HL-60 (cell line): ENCODE results near the gene MGAT4A.

Experiments
- DNase-seq, 2 experiments: peaks; one replicate each; pipeline ENCODE4 v3.0.0-alpha.2; 2010 to 2020; ENCODE audit warnings: low read depth in 1 of 2, low spot score in 1 of 2
- H3K27ac ChIP-seq: fragments of 250-450 bp; sonication (Bioruptor Pico); replicated peaks from 2 replicates; pipeline ENCODE4 v1.5.1; 2020; ENCODE audit warnings: mild to moderate bottlenecking, moderate library complexity
- H3K27me3 ChIP-seq: fragments of 250-450 bp; sonication (Bioruptor Pico); 2 replicates; pipeline ENCODE4 v1.5.1; 2021; ENCODE audit warnings: mild to moderate bottlenecking, moderate library complexity; ENCODE audit not compliant: insufficient read depth, poor library complexity, severe bottlenecking
- H3K4me3 ChIP-seq: replicated peaks from 2 replicates; pipeline ENCODE4 v1.5.1; 2011; ENCODE audit warnings: mild to moderate bottlenecking, control low read depth, low read length; ENCODE audit not compliant: insufficient read depth
- CTCF ChIP-seq: IDR thresholded peaks from one replicate; pipeline ENCODE4 v1.5.1; 2011; ENCODE audit warnings: low read length, control low read depth, inconsistent platforms; ENCODE audit not compliant: insufficient read depth
- GABPA ChIP-seq: IDR thresholded peaks from 2 replicates; pipeline ENCODE4 v1.6.1; 2012; ENCODE audit warnings: low read depth
- POLR2AphosphoS5 ChIP-seq: IDR thresholded peaks from 2 replicates; pipeline ENCODE4 v1.6.1; 2012; ENCODE audit warnings: low read depth
- REST ChIP-seq: IDR thresholded peaks from 2 replicates; pipeline ENCODE4 v1.6.1; 2012; ENCODE audit warnings: low read depth; ENCODE audit not compliant: insufficient replicate concordance
- SPI1 ChIP-seq: IDR thresholded peaks from 2 replicates; pipeline ENCODE4 v1.6.1; 2012; ENCODE audit warnings: low read depth, mild to moderate bottlenecking, borderline replicate concordance

Gene MGAT4A

GRCh38 chr2:98744595-98744994 is 13.7 kb upstream of the MGAT4A start:
- TF ChIP-seq POLR2AphosphoS5 (no peak), GABPA (no peak)
- no peak for DNase-seq
- Histone ChIP-seq H3K4me3 (no peak overlapping the region), H3K27ac (no peak overlapping the region), H3K27me3 (no peaks in the 10 kb centered on the region)

- no peak for TF ChIP-seq REST
- TF ChIP-seq CTCF: no peak
- TF ChIP-seq GABPA: no peak
- TF ChIP-seq SPI1: no peak
- TF ChIP-seq POLR2AphosphoS5: no peak
- H3K4me3 ChIP-seq: no peak overlapping the region
- H3K27me3 ChIP-seq: no peaks in the 10 kb centered on the region
- DNase-seq: no peak
- H3K27ac ChIP-seq: no peak overlapping the region
Measured at GRCh38 chr2:98743835-98744234, 12.9 kb upstream of the MGAT4A start.

GRCh38 chr2:98739020-98739419 is 8.1 kb upstream of the MGAT4A start:
- no peak overlapping the region for H3K4me3 ChIP-seq
- no peak overlapping the region for H3K27ac ChIP-seq
- no peaks in the 10 kb centered on the region for H3K27me3 ChIP-seq
- DNase-seq: no peak
- TF ChIP-seq POLR2AphosphoS5 (no peak), GABPA (no peak), SPI1 (no peak), REST (no peak), CTCF (no peak)

- no peak for DNase-seq
- Histone ChIP-seq H3K27me3 (no peaks in the 10 kb centered on the region), H3K4me3 (no peak overlapping the region), H3K27ac (no peak overlapping the region)
- TF ChIP-seq SPI1 (no peak), POLR2AphosphoS5 (no peak), GABPA (no peak), REST (no peak), CTCF (no peak)
Measured at GRCh38 chr2:98738304-98738703, 7.4 kb upstream of the MGAT4A start.
